Mesothelial cell of epicardium (in vitro differentiated cells): ENCODE results near the gene NAIF1. TPM values are rescaled to one million over a fixed set of nuclear protein-coding genes. Genes with fewer than 3 reads are reported as not detected.
"Not testable (repeated sequence)": the region's sequence is repeated elsewhere in the genome, so short reads cannot be mapped to it uniquely, and the experiment has no call there.

ENCODE experiments used
- DNase-seq, 2 experiments: peaks; one replicate each; pipeline ENCODE4 v3.0.0; 2021; ENCODE audit warnings: low spot score in 2 of 2; ENCODE audit not compliant: unreplicated experiment in 2 of 2
- H3K27ac Mint-ChIP-seq: 2 replicates; pipeline ENCODE4 v1.8.0; 2021; ENCODE audit warnings: mixed read lengths
- H3K27me3 Mint-ChIP-seq: 2 replicates; pipeline ENCODE4 v1.8.0; 2021; ENCODE audit warnings: low read depth, mixed read lengths
- H3K36me3 Mint-ChIP-seq: 2 replicates; pipeline ENCODE4 v1.8.0; 2021; ENCODE audit warnings: mixed read lengths
- H3K4me1 Mint-ChIP-seq: 2 replicates; pipeline ENCODE4 v1.8.0; 2021; ENCODE audit warnings: mixed read lengths
- H3K4me3 Mint-ChIP-seq: 2 replicates; pipeline ENCODE4 v1.8.0; 2021; ENCODE audit warnings: mild to moderate bottlenecking, moderate library complexity, mixed read lengths
- H3K9me3 Mint-ChIP-seq: 2 replicates; pipeline ENCODE4 v1.8.0; 2021; ENCODE audit warnings: mixed read lengths
- total RNA-seq: library from RNA; stranded (reverse); gene quantifications from 3 replicates; pipeline ENCODE4 v1.2.1, GENCODE V29; 2021
- TF ChIP-seq, protein P1 (sequence below): fragments of 200-600 bp; sonication (generic); IDR thresholded peaks from one replicate; pipeline ENCODE4 v1.5.0; 2021; ENCODE audit warnings: antibody characterized with exemption; ENCODE audit not compliant: unreplicated experiment

NAIF1 gene
- total RNA-seq, 1 donor from 2014 or later, result 9.2 TPM

DNA sequence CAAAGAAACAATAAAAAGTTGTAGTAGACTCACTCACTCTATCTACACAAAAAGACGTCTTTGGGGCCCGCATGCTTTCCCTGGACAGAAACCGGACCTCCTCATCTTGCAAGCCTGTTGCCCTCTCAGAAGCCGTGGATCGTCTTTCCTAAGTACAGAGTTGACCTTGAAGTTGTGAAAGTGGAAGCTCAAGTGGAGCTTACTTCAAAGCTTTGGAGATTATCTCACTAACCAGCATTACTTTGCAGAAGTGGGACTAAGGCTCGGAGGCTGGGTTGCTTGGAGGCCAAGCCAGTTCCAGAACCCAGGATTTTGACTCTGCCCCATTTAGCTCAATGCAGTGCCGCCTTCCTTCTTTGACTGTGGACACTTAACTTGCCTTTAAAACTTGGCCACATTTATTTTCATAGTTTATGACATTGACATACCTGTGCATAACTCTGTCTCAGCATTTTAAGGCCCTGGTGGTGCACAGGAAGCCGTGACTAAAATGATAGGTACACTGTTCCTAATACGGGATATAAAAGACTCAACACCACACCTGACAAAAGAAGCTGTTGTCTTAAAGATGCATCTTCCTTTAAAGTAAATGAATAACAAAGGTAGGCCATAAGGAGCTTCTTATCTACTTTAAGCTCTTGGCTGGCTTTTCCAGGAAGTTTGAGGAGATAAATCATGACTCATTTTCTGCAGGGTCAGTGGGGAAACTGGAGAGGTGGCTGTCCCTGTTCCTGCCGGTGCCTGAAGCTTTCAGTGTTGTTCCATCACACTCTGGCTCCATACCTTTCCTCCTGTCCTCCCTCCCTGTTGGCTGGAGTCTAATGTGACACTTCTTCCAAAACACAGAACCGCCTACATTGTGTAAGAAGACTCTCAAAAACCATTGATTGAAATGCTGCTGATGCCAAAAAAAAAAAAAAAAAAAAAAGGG, 11.6 kb upstream of the NAIF1 start:
- H3K4me1 Mint-ChIP-seq, result peaks cover 37% of the 10 kb centered on the region
- no peak for DNase-seq
- no peaks in the 10 kb centered on the region for H3K27me3 Mint-ChIP-seq
- TF ChIP-seq, protein P1, sequence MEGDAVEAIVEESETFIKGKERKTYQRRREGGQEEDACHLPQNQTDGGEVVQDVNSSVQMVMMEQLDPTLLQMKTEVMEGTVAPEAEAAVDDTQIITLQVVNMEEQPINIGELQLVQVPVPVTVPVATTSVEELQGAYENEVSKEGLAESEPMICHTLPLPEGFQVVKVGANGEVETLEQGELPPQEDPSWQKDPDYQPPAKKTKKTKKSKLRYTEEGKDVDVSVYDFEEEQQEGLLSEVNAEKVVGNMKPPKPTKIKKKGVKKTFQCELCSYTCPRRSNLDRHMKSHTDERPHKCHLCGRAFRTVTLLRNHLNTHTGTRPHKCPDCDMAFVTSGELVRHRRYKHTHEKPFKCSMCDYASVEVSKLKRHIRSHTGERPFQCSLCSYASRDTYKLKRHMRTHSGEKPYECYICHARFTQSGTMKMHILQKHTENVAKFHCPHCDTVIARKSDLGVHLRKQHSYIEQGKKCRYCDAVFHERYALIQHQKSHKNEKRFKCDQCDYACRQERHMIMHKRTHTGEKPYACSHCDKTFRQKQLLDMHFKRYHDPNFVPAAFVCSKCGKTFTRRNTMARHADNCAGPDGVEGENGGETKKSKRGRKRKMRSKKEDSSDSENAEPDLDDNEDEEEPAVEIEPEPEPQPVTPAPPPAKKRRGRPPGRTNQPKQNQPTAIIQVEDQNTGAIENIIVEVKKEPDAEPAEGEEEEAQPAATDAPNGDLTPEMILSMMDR, result no peak
- H3K36me3 Mint-ChIP-seq, result no peaks in the 10 kb centered on the region
- no peak overlapping the region for H3K4me3 Mint-ChIP-seq
- H3K27ac Mint-ChIP-seq, result peak overlapping the region; percentile 93
- no peaks in the 10 kb centered on the region for H3K9me3 Mint-ChIP-seq

DNA sequence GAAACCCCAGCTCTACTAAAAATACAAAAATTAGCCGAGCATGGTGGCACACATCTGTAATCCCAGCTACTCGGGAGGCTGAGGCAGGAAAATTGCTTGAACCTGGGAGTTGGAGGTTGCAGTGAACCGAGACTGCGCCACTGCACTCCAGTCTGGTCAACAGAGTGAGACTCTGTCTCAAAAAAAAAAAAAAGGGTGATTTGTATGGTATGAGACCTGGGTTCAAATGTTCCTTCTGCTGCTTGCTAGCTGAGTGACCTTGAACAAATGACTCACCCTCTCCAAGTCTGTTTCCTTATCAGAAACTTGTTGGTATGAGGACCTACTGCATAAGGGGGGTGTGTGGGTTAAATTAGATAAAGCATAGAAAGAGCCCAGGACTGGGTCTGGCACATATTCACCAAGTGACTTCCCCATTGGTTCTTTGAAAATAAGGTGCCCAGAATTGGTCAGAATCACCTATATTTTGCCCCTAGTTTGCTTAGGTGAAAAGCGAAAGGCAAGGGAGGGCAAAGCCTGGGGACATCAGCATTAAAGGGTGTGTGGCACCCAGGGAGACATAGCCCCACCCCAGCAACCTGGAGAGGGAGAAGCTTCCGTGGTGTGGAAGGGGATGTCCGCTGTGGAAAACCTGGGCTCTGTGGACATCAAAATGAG, 10.9 kb upstream of the NAIF1 start:
- no peaks in the 10 kb centered on the region for H3K27me3 Mint-ChIP-seq
- DNase-seq, result no peak
- peak overlapping the region; percentile 93 for H3K27ac Mint-ChIP-seq
- H3K4me3 Mint-ChIP-seq, result no peak overlapping the region
- H3K9me3 Mint-ChIP-seq, result no peaks in the 10 kb centered on the region
- no peaks in the 10 kb centered on the region for H3K36me3 Mint-ChIP-seq
- H3K4me1 Mint-ChIP-seq, result peaks cover 44% of the 10 kb centered on the region
- TF ChIP-seq, protein P1, result no peak

DNA sequence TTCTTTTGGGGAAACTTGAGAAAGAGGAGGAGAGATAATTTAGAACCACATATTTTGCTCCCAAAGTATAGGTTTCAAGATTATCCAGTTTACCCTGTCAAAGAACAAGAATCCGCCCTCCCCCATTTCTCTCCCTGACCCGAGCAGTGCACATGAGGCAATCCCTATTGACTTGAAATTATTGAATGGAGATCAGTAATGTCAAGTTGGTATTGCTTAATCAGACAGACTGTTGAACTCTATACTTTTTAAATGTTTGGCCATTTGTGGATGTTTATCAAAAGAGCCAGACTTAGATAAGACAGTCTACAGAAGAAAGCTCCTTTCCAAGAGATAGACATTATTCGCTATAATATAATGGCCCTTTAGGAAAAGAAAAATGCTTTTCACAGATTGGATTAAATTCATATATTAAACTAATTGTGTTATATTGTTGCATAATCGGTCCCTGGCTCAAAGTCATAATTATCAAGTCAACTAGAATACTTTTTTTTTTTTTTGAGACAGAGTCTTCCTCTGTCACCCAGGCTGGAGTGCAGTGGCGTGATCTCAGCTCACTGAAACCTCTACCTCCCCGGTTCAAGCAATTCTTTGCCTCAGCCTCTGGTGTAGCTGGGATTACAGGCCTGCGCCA, 6.2 kb upstream of the NAIF1 start:
- no peak for DNase-seq
- Mint-ChIP-seq H3K4me3 (no peak overlapping the region), H3K27ac (peak overlapping the region; percentile 90), H3K27me3 (no peaks in the 10 kb centered on the region), H3K4me1 (peaks cover 45% of the 10 kb centered on the region), H3K9me3 (no peaks in the 10 kb centered on the region), H3K36me3 (no peaks in the 10 kb centered on the region)
- TF ChIP-seq, protein P1, result no peak

DNA sequence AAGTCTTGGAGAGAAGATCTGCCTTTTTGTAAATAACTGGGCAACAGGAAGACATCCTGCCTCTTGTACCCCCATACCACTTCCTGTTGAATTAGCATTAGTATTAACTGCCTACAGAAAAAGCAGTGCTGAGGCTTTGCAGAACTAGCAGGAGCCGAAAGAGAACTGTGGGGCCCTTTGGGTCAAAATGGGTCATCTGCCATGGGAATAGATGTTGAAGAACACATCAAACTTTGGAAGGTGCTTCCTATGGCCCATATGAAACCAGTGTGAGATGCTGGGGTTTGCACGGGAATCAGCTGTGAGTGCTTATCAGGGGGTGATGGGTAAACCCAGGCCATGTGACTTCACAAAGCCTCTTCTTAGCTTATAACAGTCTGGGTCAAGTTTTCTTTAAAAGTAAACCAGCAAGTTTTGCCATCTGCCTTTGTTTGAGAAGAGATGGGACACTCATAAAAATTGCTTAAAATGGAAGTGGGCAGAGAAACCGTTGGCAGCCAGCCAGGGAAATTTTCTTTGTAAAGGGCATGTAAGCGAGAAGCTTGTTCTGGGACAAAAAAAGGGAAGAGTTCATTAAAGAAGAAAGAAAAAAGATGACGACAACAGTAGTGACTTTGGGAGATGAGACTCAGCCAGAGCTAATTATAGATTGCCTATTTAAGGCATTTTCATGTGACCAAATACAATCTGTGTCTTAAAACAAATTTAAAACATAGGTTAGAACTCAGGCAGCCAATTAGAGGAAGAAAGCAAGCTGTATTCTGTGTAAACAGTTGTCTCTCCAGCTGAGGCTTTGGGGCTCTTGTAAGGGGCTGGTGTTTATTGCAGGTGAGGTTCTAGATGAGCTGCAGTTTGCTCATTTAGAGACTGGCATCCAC, 5.3 kb upstream of the NAIF1 start:
- Mint-ChIP-seq H3K9me3 (no peaks in the 10 kb centered on the region), H3K36me3 (no peaks in the 10 kb centered on the region), H3K4me1 (peaks cover 37% of the 10 kb centered on the region), H3K27me3 (no peaks in the 10 kb centered on the region), H3K27ac (peak overlapping the region; percentile 90), H3K4me3 (peak overlapping the region; percentile 1)
- TF ChIP-seq, protein P1, result no peak
- DNase-seq, result peak; percentile 57 to 69

DNA sequence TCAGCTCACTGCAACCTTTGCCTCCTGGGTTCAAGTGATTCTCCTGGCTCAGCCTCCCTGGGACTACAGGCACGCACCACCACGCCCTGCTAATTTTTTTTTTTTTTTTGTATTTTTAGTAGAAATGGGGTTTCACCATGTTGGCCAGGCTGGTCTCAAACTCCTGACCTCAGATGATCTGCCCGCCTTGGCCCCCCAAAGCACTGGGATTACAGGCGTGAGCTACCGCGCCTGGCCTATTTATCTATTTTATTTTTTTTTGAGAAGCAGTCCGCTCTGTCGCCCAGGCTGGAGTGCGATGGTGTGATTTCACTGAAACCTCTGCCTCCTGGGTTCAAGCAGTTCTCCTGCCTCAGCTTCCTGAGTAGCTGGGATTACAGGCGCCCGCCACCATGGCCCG, 4.4 kb upstream of the NAIF1 start:
- not testable (repeated sequence) for H3K9me3 Mint-ChIP-seq, H3K36me3 Mint-ChIP-seq, H3K4me3 Mint-ChIP-seq, DNase-seq, H3K27me3 Mint-ChIP-seq
- peak overlapping the region; percentile 90 for H3K27ac Mint-ChIP-seq
- peaks cover 37% of the 10 kb centered on the region for H3K4me1 Mint-ChIP-seq
